Karpas-422 (cell line): ENCODE data around the gene CNTNAP2. TPM values are rescaled to one million over a fixed set of nuclear protein-coding genes. Genes with fewer than 3 reads are reported as not detected.

ENCODE experiments used
- DNase-seq: peaks from one replicate; pipeline ENCODE4 v3.0.0-alpha.2; 2015
- H2AFZ ChIP-seq: fragments of 200-600 bp; sonication (generic); 2 replicates; pipeline ENCODE4 v1.6.1; 2014; ENCODE audit warnings: antibody characterized with exemption, low read length, mixed read lengths
- H3K27ac ChIP-seq: fragments of 200-600 bp; sonication (generic); 2 replicates; pipeline ENCODE4 v1.5.1; 2014; ENCODE audit warnings: mild to moderate bottlenecking, low read length, moderate library complexity
- H3K27me3 ChIP-seq: fragments of 200-600 bp; sonication (generic); 2 replicates; pipeline ENCODE4 v1.6.1; 2014; ENCODE audit warnings: low read length, mixed read lengths
- H3K36me3 ChIP-seq: fragments of 200-600 bp; sonication (generic); 2 replicates; pipeline ENCODE4 v1.6.1; 2014; ENCODE audit warnings: low read length, mixed read lengths; ENCODE audit not compliant: insufficient read depth
- H3K4me1 ChIP-seq: fragments of 200-600 bp; sonication (generic); 2 replicates; pipeline ENCODE4 v1.6.1; 2014; ENCODE audit warnings: mild to moderate bottlenecking, low read length, mixed read lengths
- H3K4me2 ChIP-seq: fragments of 200-600 bp; sonication (generic); 2 replicates; pipeline ENCODE4 v1.6.1; 2014; ENCODE audit warnings: low read length, low read depth, mild to moderate bottlenecking; ENCODE audit not compliant: poor library complexity, severe bottlenecking
- H3K4me3 ChIP-seq: fragments of 200-600 bp; sonication (generic); 2 replicates; pipeline ENCODE4 v1.5.1; 2014; ENCODE audit warnings: mild to moderate bottlenecking, antibody characterized with exemption, low read length, mixed read lengths
- H3K79me2 ChIP-seq: fragments of 200-600 bp; sonication (generic); 2 replicates; pipeline ENCODE4 v1.6.1; 2014; ENCODE audit warnings: mild to moderate bottlenecking, low read length, mixed read lengths
- H3K9ac ChIP-seq: fragments of 200-600 bp; sonication (generic); 2 replicates; pipeline ENCODE4 v1.6.0; 2014; ENCODE audit warnings: low read length
- H3K9me2 ChIP-seq: fragments of 200-600 bp; sonication (generic), shearing (Covaris generic); replicated peaks from 2 replicates; pipeline ENCODE4 v1.6.0; 2014; ENCODE audit warnings: mild to moderate bottlenecking, low read length, moderate library complexity; ENCODE audit not compliant: insufficient read depth
- H3K9me3 ChIP-seq: fragments of 300-700, 200-600 bp; sonication (generic); 2 replicates; pipeline ENCODE4 v1.6.1; 2014; ENCODE audit warnings: low read length, mixed read lengths
- H4K20me1 ChIP-seq: fragments of 200-600 bp; sonication (generic); 2 replicates; pipeline ENCODE4 v1.6.1; 2014; ENCODE audit warnings: mild to moderate bottlenecking, antibody characterized with exemption, low read length, low read depth; ENCODE audit not compliant: insufficient read depth
- total RNA-seq: library from RNA; depleted of rRNA; stranded (reverse); fragments of >200 nt; shearing (Covaris generic); gene quantifications from 2 replicates; pipeline ENCODE4 v1.2.3, GENCODE V29; 2014; ENCODE audit warnings: low replicate concordance

Gene CNTNAP2
- total RNA-seq, 1 experiment from 2014 or later: not detected

DNA sequence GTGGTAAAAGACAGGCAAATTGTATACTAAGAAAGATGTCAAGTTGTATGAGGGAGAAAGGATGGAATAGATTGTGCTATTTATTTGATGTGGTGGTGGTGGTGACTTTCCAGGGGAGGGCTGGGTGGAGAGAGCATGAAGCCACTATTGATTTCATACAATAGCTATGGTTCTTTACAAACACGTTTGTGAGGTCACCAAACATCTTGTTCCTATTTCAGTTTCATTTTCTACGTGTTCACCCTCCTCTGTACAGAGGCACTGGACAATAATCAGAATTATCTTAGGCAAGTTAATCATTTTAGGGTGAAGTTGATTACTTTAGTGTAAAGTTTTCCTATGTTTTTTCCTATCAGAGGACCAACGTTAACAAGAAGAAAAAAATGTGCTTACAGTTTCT is 10.3 kb upstream of the CNTNAP2 start:
- H3K9me3 ChIP-seq: peaks cover 23% of the 10 kb centered on the region
- no peaks in the 10 kb centered on the region for H4K20me1 ChIP-seq
- no peaks in the 10 kb centered on the region for H3K36me3 ChIP-seq
- no peak overlapping the region for H3K27ac ChIP-seq
- no peaks in the 10 kb centered on the region for H3K4me1 ChIP-seq
- H3K9me2 ChIP-seq: no peaks in the 10 kb centered on the region
- H2AFZ ChIP-seq: no peak overlapping the region
- no peak overlapping the region for H3K9ac ChIP-seq
- no peak overlapping the region for H3K4me3 ChIP-seq
- no peaks in the 10 kb centered on the region for H3K79me2 ChIP-seq
- no peaks in the 10 kb centered on the region for H3K27me3 ChIP-seq
- no peak overlapping the region for H3K4me2 ChIP-seq
- DNase-seq: no peak

GRCh38 chr7:146112755-146113154 is 3.8 kb upstream of the CNTNAP2 start:
- no peaks in the 10 kb centered on the region for H4K20me1 ChIP-seq
- H3K79me2 ChIP-seq: no peaks in the 10 kb centered on the region
- H3K4me3 ChIP-seq: no peak overlapping the region
- H3K36me3 ChIP-seq: no peaks in the 10 kb centered on the region
- no peak overlapping the region for H2AFZ ChIP-seq
- H3K9me3 ChIP-seq: peaks cover 26% of the 10 kb centered on the region
- no peak overlapping the region for H3K9ac ChIP-seq
- DNase-seq: no peak
- no peak overlapping the region for H3K4me2 ChIP-seq
- H3K27me3 ChIP-seq: no peaks in the 10 kb centered on the region
- no peaks in the 10 kb centered on the region for H3K4me1 ChIP-seq
- H3K9me2 ChIP-seq: no peaks in the 10 kb centered on the region
- H3K27ac ChIP-seq: no peak overlapping the region

GRCh38 chr7:146115548-146115850 is 1.1 kb upstream of the CNTNAP2 start:
- H3K4me3 ChIP-seq: no peak overlapping the region
- peaks cover 24% of the 10 kb centered on the region for H3K9me3 ChIP-seq
- no peak overlapping the region for H3K27ac ChIP-seq
- no peak overlapping the region for H3K9ac ChIP-seq
- H3K4me2 ChIP-seq: no peak overlapping the region
- H2AFZ ChIP-seq: no peak overlapping the region
- H3K79me2 ChIP-seq: no peaks in the 10 kb centered on the region
- H3K4me1 ChIP-seq: no peaks in the 10 kb centered on the region
- H3K9me2 ChIP-seq: no peaks in the 10 kb centered on the region
- H3K27me3 ChIP-seq: no peaks in the 10 kb centered on the region
- no peaks in the 10 kb centered on the region for H4K20me1 ChIP-seq
- DNase-seq: no peak
- H3K36me3 ChIP-seq: no peaks in the 10 kb centered on the region

DNA sequence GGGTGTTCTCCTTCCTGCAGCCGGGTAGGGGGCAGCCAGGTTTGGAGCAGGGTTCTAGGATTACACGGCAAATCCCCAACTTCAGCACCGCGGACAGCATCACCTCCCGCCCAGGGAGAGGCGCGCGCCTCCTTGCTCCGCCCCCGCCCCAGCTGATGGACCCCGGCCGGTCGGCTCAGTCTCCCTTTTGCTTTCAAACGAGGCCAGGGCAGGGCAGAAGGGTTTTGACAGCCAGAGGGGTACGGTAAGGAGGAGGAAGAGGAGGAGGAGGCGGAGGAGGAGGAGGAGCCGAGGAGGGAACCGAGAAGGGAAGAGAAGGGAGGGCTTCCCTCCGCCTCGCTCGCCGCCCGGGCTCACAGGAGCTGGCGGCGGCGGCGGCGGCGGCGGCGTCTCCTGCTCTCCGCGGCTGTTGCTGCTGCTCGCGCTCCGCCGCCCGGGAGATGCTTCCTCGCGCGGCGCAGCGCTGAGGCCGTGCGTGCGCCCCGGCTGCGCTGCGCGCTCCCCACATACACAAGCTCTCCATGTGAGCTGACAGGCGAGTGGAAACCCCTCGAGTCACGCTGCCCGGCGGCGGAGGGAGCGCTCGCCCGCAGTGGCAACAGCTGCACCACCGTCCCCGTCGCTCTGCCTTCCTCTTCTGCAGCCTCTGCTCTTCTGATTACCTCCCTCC is 615 bp upstream of the CNTNAP2 start:
- Histone ChIP-seq H3K4me1 (no peaks in the 10 kb centered on the region), H3K4me3 (no peak overlapping the region), H3K4me2 (no peak overlapping the region), H3K27ac (no peak overlapping the region), H3K36me3 (no peaks in the 10 kb centered on the region), H2AFZ (no peak overlapping the region), H3K9ac (no peak overlapping the region), H3K79me2 (no peaks in the 10 kb centered on the region), H3K27me3 (no peaks in the 10 kb centered on the region), H4K20me1 (no peaks in the 10 kb centered on the region), H3K9me3 (peaks cover 23% of the 10 kb centered on the region), H3K9me2 (no peaks in the 10 kb centered on the region)
- no peak for DNase-seq

- Histone ChIP-seq H3K79me2 (no peaks in the 10 kb centered on the region), H3K9me2 (no peaks in the 10 kb centered on the region), H3K27me3 (no peaks in the 10 kb centered on the region), H3K4me3 (no peak overlapping the region), H3K4me2 (no peak overlapping the region), H3K36me3 (no peaks in the 10 kb centered on the region), H4K20me1 (no peaks in the 10 kb centered on the region), H3K4me1 (no peaks in the 10 kb centered on the region), H3K9ac (no peak overlapping the region), H2AFZ (no peak overlapping the region), H3K27ac (no peak overlapping the region), H3K9me3 (peaks cover 25% of the 10 kb centered on the region)
- DNase-seq: no peak
Observed at GRCh38 chr7:146117576-146117975, 975 bp downstream of the CNTNAP2 start.

DNA sequence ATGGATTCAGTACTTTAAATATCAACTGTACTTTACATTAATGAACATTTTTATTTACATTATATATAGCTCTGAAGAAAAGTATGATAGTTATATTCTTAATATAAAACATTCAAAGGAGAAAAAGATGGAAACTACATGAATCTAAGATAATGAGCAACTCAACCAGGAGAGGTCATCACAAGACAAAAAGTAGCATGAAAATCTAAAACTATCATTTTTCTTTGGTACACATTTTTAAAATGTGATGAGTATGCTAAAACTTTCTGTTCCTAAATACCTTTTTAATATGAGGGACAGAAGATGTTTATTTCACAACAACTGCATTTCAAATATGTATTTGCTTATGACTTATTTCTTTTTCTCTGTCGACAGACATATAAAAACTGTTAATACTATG is 2.4 kb downstream of the CNTNAP2 start:
- DNase-seq: no peak
- Histone ChIP-seq H3K27ac (no peak overlapping the region), H3K79me2 (no peaks in the 10 kb centered on the region), H3K4me1 (no peaks in the 10 kb centered on the region), H3K9me2 (no peaks in the 10 kb centered on the region), H3K36me3 (no peaks in the 10 kb centered on the region), H3K9ac (no peak overlapping the region), H3K4me2 (no peak overlapping the region), H2AFZ (no peak overlapping the region), H4K20me1 (no peaks in the 10 kb centered on the region), H3K9me3 (peaks cover 33% of the 10 kb centered on the region), H3K4me3 (no peak overlapping the region), H3K27me3 (no peaks in the 10 kb centered on the region)

- no peaks in the 10 kb centered on the region for H3K27me3 ChIP-seq
- peaks cover 17% of the 10 kb centered on the region for H3K9me3 ChIP-seq
- DNase-seq: no peak
- no peak overlapping the region for H3K27ac ChIP-seq
- H3K4me1 ChIP-seq: no peaks in the 10 kb centered on the region
- no peak overlapping the region for H2AFZ ChIP-seq
- no peak overlapping the region for H3K4me3 ChIP-seq
- H3K9me2 ChIP-seq: no peaks in the 10 kb centered on the region
- H3K79me2 ChIP-seq: no peaks in the 10 kb centered on the region
- no peaks in the 10 kb centered on the region for H3K36me3 ChIP-seq
- H3K4me2 ChIP-seq: no peak overlapping the region
- H3K9ac ChIP-seq: no peak overlapping the region
- H4K20me1 ChIP-seq: no peaks in the 10 kb centered on the region
Observed at GRCh38 chr7:146123715-146124114, 7.1 kb downstream of the CNTNAP2 start.

DNA sequence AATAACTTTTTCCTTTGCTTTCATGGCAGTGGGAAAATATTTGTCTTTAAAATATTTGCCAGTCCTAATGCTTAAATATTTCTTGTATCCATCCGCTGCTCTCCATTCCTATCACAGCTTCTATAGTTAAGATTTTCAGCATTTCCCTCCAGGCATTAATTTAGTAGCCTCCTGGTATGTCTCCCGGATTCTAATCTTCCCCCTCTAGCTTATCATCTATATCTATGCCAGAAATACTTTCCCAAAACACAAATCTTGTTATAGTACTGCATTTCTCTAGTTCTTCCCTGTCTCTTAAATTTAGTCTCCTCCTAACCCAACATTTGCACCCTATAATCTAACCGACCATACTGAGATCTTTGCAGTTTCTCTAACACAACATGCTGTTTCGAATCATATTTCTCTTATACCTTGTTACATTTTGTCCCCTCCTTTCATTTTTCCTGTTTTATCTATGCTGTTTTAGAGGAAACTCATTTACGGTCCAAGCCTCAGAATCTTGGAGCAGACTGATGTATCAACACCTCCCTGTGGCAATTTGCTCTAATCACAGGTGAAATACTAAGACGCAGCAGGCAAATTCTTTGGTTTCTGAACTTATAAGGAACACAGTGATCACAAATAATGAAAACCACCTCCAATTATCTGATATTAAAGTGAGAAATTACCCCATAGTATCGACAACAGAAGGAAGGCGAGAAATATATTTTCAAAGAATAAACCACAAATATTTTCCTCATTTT is 10.3 kb downstream of the CNTNAP2 start:
- peaks cover 10% of the 10 kb centered on the region for H3K9me3 ChIP-seq
- no peak overlapping the region for H3K27ac ChIP-seq
- H2AFZ ChIP-seq: no peak overlapping the region
- no peaks in the 10 kb centered on the region for H3K4me1 ChIP-seq
- no peaks in the 10 kb centered on the region for H4K20me1 ChIP-seq
- H3K9ac ChIP-seq: no peak overlapping the region
- H3K4me3 ChIP-seq: no peak overlapping the region
- no peak for DNase-seq
- H3K4me2 ChIP-seq: no peak overlapping the region
- H3K27me3 ChIP-seq: no peaks in the 10 kb centered on the region
- no peaks in the 10 kb centered on the region for H3K79me2 ChIP-seq
- H3K9me2 ChIP-seq: no peaks in the 10 kb centered on the region
- no peaks in the 10 kb centered on the region for H3K36me3 ChIP-seq
